Heart right ventricle (tissue), 16 donors: ENCODE data around the gene FANCI. TPM values are rescaled to one million over a fixed set of nuclear protein-coding genes. Genes with fewer than 3 reads are reported as not detected.

Experiments used
- ATAC-seq, 8 donors: fragments of 200-7000 bp; cut with Tn5 transposase; one replicate each; pipeline ENCODE4 v1.9.1; 2020; ENCODE audit warnings: mild to moderate bottlenecking in 8 of 8, moderate library complexity in 8 of 8, moderate number of reproducible peaks in 1 of 8
- DNase-seq, 2 donors: peaks; one replicate each; pipeline ENCODE4 v3.0.0-alpha.2; 2020
- H3K27ac ChIP-seq, 10 donors: fragments of 200-600 bp; sonication (generic) in 2 of 10; one replicate each; pipeline versions ENCODE4 v1.5.0 to v1.8.0; 2020 to 2022; ENCODE audit warnings: mild to moderate bottlenecking in 3 of 10
- H3K27me3 ChIP-seq, 7 donors: fragments of 200-600 bp; one replicate each; pipeline ENCODE4 v1.8.0; 2021 to 2022; ENCODE audit warnings: mild to moderate bottlenecking in 2 of 7
- H3K36me3 ChIP-seq, 9 donors: fragments of 200-600 bp; sonication (generic) in 1 of 9; one replicate each; pipeline versions ENCODE4 v1.5.0 to v1.8.0; 2020 to 2022; ENCODE audit warnings: mild to moderate bottlenecking in 2 of 9
- H3K4me1 ChIP-seq, 9 donors: fragments of 200-600 bp; sonication (generic) in 1 of 9; one replicate each; pipeline versions ENCODE4 v1.5.0 to v1.8.0; 2020 to 2022; ENCODE audit warnings: mild to moderate bottlenecking in 4 of 9
- H3K4me3 ChIP-seq, 10 donors: fragments of 200-600 bp; sonication (generic) in 2 of 10; one replicate each; pipeline versions ENCODE4 v1.5.0 to v1.8.0; 2020 to 2022; ENCODE audit warnings: mild to moderate bottlenecking in 7 of 10, moderate library complexity in 2 of 10
- H3K9me3 ChIP-seq, 11 donors: fragments of 200-600 bp in 10 of 11; sonication (generic) in 2 of 11; one replicate each; pipeline versions ENCODE4 v1.5.0 to v1.8.0; 2013 to 2022; ENCODE audit warnings: mild to moderate bottlenecking in 2 of 11, control low read depth in 1 of 11, moderate library complexity in 1 of 11
- WGBS, 2 donors: extraction: QIAGEN DNeasy Blood & Tissue Kit; methylation state at CpG; one replicate each; pipeline ENCODE4 v1.1.7; 2013; ENCODE audit warnings: inconsistent platforms in 1 of 2; 5-methylcytosine and 5-hydroxymethylcytosine counted together
- intact Hi-C, 10 donors: fragments of 100-400 bp; cut with DNase I; formaldehyde crosslinking; loops; one replicate each; pipeline versions ENCODE4 v1.11.1 to v1.14.2; 2022
- polyA plus RNA-seq, 2 donors: library from polyadenylated mRNA; stranded (reverse); fragments of 200-250 nt; gene quantifications; one replicate each; pipeline ENCODE4 v1.2.3, GENCODE V29; 2013
- total RNA-seq, 10 donors: library from RNA; stranded (reverse); fragmentation: NEBNext Ultra II Directional in 3 of 10; extraction: Animal tissue kit (Norgen Biotek cat#: 25700) in 3 of 10; gene quantifications; one replicate each; pipeline versions ENCODE4 v1.2.1 to v1.2.4, GENCODE V29; 2021 to 2023
- TF ChIP-seq, protein P1 (sequence below), 9 donors: fragments of 200-600 bp; sonication (generic) in 2 of 9; IDR thresholded peaks; one replicate each; pipeline versions ENCODE4 v1.5.0 to v1.8.0; 2021 to 2022; ENCODE audit warnings: antibody characterized with exemption in 9 of 9, mild to moderate bottlenecking in 5 of 9, moderate library complexity in 1 of 9
- donor health status: Arrhythmogenic right ventricular cardiomyopathy.
- donor health status: ischemic (EF 13 %, LVEDD 7.1; RV severe dilation, severe dysfunction).
- donor health status: healthy with polysubstance abuse.
- donor health status: DM: no; HTN: yes; CAD: no.
- donor health status: DM: no; HTN: no; CAD: no.
- donor health status: ischemic (EF 25% LVEDD 6.9; RV normal size, moderate dysfunction).
- donor health status: ischemic (EF 25% LVEDD 5.7; RV mildly dilated, moderate dysfunction).
- donor health status: healthy.
- donor health status: DM: yes; HTN: yes; CAD: no.
- donor health status: Ischemic cardiomyopathy.
- donor health status: ischemic (EF 35%, LVEDD 5.7; RV mildly dilated, moderate dysfunction).
- donor health status: nonischemic (EF 11% LVEDD 7.7; RV severe dilation, severe dysfunction).
- donor health status: DM: yes; HTN: yes; CAD: no.
- donor health status: PGD.
- donor health status: ischemic (EF 29% LVEDD 5.4; RV normal size, mild dysfunction).
- donor health status: nonischemic (EF 23%, LVEDD 6.1; RV moderate dilation, normal function).

The FANCI gene
- total and polyA plus RNA-seq, 12 donors: 1.3 to 9.9 (median 2.5) TPM

DNA sequence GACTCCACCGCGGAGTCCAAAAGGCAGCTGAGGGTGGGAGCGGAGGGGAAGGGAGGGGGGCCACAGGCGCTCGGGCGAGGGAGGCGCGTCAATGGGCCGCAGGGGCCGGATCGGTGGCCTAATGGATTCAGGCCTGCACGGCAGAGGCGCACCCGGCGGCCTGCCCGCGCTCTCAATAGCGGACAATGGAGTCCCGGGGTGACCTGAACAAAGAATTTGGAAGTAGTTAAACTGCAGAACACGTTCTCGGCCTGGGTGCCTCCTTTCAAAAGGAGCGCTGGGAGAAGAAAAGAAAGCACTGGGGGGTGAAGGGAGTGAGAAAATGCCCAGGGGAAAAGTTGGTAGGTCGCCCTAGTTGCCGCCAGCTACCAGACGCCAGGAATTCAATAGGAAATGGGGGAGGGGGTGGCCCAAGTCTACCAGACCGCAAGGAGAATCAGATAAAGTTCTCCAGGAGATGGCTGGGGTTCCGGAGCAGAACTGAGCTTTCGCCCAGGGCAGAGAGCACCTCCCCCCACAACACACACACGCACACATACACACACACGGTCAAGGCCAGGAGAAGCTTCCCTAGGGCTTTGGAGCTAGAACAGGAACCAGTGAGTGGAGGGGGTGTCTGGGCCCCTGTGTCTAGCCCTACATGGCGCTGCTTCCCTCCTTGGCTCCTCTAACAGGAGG, 116.7 kb downstream of the FANCI start:
- Histone ChIP-seq H3K4me3 (no peak overlapping the region), H3K27me3 (peaks cover 66 to 100% (median 96%) of the 10 kb centered on the region in 7 donors), H3K27ac (no peak overlapping the region), H3K4me1 (peaks cover 3 to 41% (median 14%) of the 10 kb centered on the region in 9 donors), H3K9me3 (no peaks in the 10 kb centered on the region), H3K36me3 (no peaks in the 10 kb centered on the region)
- intact Hi-C loops: loop anchor here in 1 of 10 donors (5.0 kb wide), 1 partner anchor 62 kb away; no protein-coding TSS in a partner anchor
- WGBS, 2 donors: 4 to 6% methylated on average over 31 of the region's 31 CpGs
- no peak for DNase-seq
- no peak for ATAC-seq
- TF ChIP-seq, protein P1, sequence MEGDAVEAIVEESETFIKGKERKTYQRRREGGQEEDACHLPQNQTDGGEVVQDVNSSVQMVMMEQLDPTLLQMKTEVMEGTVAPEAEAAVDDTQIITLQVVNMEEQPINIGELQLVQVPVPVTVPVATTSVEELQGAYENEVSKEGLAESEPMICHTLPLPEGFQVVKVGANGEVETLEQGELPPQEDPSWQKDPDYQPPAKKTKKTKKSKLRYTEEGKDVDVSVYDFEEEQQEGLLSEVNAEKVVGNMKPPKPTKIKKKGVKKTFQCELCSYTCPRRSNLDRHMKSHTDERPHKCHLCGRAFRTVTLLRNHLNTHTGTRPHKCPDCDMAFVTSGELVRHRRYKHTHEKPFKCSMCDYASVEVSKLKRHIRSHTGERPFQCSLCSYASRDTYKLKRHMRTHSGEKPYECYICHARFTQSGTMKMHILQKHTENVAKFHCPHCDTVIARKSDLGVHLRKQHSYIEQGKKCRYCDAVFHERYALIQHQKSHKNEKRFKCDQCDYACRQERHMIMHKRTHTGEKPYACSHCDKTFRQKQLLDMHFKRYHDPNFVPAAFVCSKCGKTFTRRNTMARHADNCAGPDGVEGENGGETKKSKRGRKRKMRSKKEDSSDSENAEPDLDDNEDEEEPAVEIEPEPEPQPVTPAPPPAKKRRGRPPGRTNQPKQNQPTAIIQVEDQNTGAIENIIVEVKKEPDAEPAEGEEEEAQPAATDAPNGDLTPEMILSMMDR (IDR thresholded peaks at IDR 0.05): no peak

DNA sequence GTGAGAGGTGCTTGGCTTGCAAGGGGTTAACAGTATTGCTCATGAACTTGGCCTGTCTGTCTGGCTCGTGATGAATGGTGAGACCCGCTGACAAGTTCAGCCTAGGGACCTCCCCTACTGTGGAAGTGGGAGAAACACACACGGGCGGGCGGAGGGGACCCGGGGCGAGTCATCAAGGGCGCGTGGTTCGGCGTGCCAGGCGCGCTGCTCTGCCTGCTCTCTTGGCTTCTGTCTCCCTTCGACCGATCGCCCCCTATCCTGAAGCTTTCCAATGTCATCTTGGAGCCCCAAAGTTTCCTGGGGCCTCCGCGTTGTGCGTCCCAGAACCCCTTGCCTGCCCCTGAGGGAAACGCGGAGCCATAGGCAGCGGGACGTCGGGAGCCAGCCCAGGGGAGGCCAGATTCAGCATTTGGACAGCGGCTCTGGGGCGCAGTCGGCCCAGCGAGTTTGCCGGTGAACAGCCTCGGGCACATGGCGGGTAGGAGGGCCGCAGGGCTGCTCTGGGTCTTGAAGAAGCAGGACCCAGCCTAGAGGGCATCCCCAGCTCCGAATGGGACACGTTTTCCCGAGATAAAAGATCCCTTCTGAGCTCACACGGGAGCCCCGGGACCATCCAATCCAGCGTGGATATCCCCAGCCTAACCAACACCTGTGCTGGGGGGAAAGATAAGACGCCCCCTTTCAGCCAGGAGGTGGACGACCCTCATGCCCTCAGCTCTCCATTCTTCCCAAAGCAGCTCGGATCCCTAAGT, 117.8 kb downstream of the FANCI start:
- H3K27ac ChIP-seq: no peak overlapping the region
- 8 to 10% methylated on average over 39 to 41 of the region's 41 CpGs for WGBS, 2 donors
- TF ChIP-seq, protein P1 (IDR thresholded peaks at IDR 0.05): no peak
- intact Hi-C loops: loop anchor here in 1 of 10 donors (5.0 kb wide), 1 partner anchor 61 kb away; no protein-coding TSS in a partner anchor
- H3K9me3 ChIP-seq: no peaks in the 10 kb centered on the region
- peak overlapping the region in 1 of 10 donors; percentile 5 for H3K4me3 ChIP-seq
- peaks cover 73 to 100% (median 99%) of the 10 kb centered on the region in 7 donors for H3K27me3 ChIP-seq
- peak; percentile 61 to 70 for DNase-seq
- no peaks in the 10 kb centered on the region for H3K36me3 ChIP-seq
- peak; percentile 30 to 77 (median 65) for ATAC-seq
- H3K4me1 ChIP-seq: peaks cover 3 to 41% (median 14%) of the 10 kb centered on the region in 9 donors

DNA sequence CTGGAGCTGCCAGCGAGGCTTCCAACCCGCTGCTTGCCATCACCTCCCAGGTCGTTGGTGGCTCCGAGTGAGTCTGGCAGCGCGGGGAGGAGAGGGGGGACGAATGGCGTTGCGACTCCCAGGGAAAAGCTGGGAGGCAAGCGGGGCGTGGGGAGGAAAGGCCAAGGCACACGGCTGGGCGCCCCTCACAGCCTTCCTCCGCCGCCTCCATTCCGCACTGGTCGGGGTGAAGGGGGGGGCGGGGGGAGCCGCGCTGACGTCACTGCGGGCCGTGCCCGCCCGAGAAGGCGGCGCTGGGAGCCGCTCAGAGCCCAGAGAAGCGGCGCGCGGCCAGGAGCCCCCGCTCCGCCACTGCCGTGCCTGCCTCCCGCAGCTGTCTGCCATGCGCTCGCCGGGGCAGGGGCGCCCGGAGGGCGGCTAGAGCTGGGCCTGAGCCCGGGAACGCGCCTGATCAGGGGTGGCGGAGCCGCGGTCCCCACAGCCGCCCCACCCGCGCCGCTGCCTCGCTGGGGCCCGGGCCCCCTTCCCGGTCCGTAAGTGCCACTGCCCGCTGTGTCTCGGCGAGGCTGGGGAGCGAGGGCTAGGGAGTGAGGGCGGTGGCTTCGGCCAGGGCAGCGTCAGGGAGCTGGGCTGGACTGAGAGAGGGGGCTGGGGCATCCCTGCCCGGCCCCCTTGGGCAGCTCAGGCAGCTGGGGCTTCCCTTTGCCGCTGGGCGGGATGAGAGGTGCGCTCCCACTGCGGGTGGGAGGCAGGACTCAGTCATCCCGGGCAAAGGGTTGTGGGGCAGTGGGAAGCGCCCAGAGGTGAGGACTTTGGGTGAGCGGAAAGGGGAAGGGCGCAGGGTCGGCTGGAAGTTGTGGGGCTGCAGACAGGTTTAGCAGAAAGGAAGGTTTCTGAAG, 118.7 kb downstream of the FANCI start:
- peak overlapping the region in 1 of 10 donors; percentile 5 for H3K4me3 ChIP-seq
- TF ChIP-seq, protein P1 (IDR thresholded peaks at IDR 0.05): no peak
- peaks cover 73 to 100% (median 99%) of the 10 kb centered on the region in 7 donors for H3K27me3 ChIP-seq
- peaks cover 3 to 46% (median 16%) of the 10 kb centered on the region in 9 donors for H3K4me1 ChIP-seq
- DNase-seq (no peak), ATAC-seq (no peak)
- no peak overlapping the region for H3K27ac ChIP-seq
- WGBS, 2 donors: 3 to 5% methylated on average over 54 to 72 of the region's 73 CpGs
- no peaks in the 10 kb centered on the region for H3K9me3 ChIP-seq
- H3K36me3 ChIP-seq: no peaks in the 10 kb centered on the region
- intact Hi-C loops: loop anchor here in 1 of 10 donors (5.0 kb wide), 1 partner anchor 60 kb away; no protein-coding TSS in a partner anchor
